Keratinocyte (primary cell): ENCODE data around the gene CDH18. TPM values are rescaled to one million over a fixed set of nuclear protein-coding genes. Genes with fewer than 3 reads are reported as not detected.

Experiments
- DNase-seq: peaks from one replicate; pipeline ENCODE4 v3.0.0-alpha.2; 2011; ENCODE audit warnings: low read depth, missing footprints, low spot score
- FAIRE-seq: peaks from 2 replicates; lab custom pipeline; 2011; peaks lifted over from hg19 to GRCh38; lab: Jason Lieb, UNC
- H2AFZ ChIP-seq: 2 replicates; pipeline ENCODE4 v1.6.0; 2012; ENCODE audit warnings: low read length, control low read depth, inconsistent platforms; ENCODE audit not compliant: control insufficient read depth
- H3K27ac ChIP-seq: 2 replicates; pipeline ENCODE4 v1.5.1; 2011; ENCODE audit warnings: low read length; ENCODE audit not compliant: control insufficient read depth, insufficient read depth
- H3K27me3 ChIP-seq: 3 replicates; pipeline ENCODE4 v1.6.0; 2011; ENCODE audit warnings: low read length; ENCODE audit not compliant: control insufficient read depth, insufficient read depth; ENCODE audit errors: extremely low read depth
- H3K36me3 ChIP-seq, 2 experiments: 2 replicates in 1 of 2; 3 replicates in 1 of 2; pipeline ENCODE4 v1.5.1; 2011; ENCODE audit warnings: low read length in 2 of 2, mild to moderate bottlenecking in 1 of 2; ENCODE audit not compliant: control insufficient read depth in 2 of 2, insufficient read depth in 2 of 2; ENCODE audit errors: extremely low read depth in 1 of 2
- H3K4me1 ChIP-seq: 3 replicates; pipeline ENCODE4 v1.5.1; 2011; ENCODE audit warnings: low read length; ENCODE audit not compliant: control insufficient read depth, insufficient read depth; ENCODE audit errors: extremely low read depth
- H3K4me2 ChIP-seq: 3 replicates; pipeline ENCODE4 v1.6.0; 2011; ENCODE audit warnings: low read depth, low read length; ENCODE audit not compliant: control insufficient read depth, insufficient read depth; ENCODE audit errors: extremely low read depth
- H3K4me3 ChIP-seq, 3 experiments: fragments of 200-600 bp in 1 of 3; sonication (generic) in 1 of 3; 2 replicates in 2 of 3; 3 replicates in 1 of 3; pipeline ENCODE4 v1.5.1; 2011 to 2016; ENCODE audit warnings: low read length in 3 of 3, mild to moderate bottlenecking in 3 of 3, control low read depth in 2 of 3, inconsistent platforms in 1 of 3, low read depth in 1 of 3, mixed read lengths in 1 of 3, mixed run types in 1 of 3, moderate library complexity in 1 of 3; ENCODE audit not compliant: control insufficient read depth in 2 of 3, insufficient read depth in 2 of 3; ENCODE audit errors: extremely low read depth in 1 of 3
- H3K79me2 ChIP-seq: 2 replicates; pipeline ENCODE4 v1.6.0; 2012; ENCODE audit warnings: low read length; ENCODE audit not compliant: control insufficient read depth, insufficient read depth
- H3K9ac ChIP-seq: 3 replicates; pipeline ENCODE4 v1.6.0; 2011; ENCODE audit warnings: low read length; ENCODE audit not compliant: control insufficient read depth, insufficient read depth; ENCODE audit errors: extremely low read depth
- H3K9me1 ChIP-seq: 3 replicates; pipeline ENCODE4 v1.6.0; 2011; ENCODE audit warnings: low read length; ENCODE audit not compliant: control insufficient read depth, insufficient read depth; ENCODE audit errors: extremely low read depth
- H3K9me3 ChIP-seq: 2 replicates; pipeline ENCODE4 v1.5.1; 2012; ENCODE audit warnings: low read depth, low read length; ENCODE audit not compliant: control insufficient read depth
- H4K20me1 ChIP-seq: 3 replicates; pipeline ENCODE4 v1.6.0; 2011; ENCODE audit warnings: low read length; ENCODE audit not compliant: control insufficient read depth, insufficient read depth; ENCODE audit errors: extremely low read depth
- CTCF ChIP-seq, 3 experiments: IDR thresholded peaks in 1 of 3; conservative IDR thresholded peaks in 1 of 3; optimal IDR thresholded peaks in 1 of 3; 2 replicates in 2 of 3; 3 replicates in 1 of 3; pipeline versions ENCODE3 to v1.5.1; 2011; ENCODE audit warnings: low read length in 3 of 3, mild to moderate bottlenecking in 3 of 3, moderate library complexity in 2 of 3, control low read depth in 1 of 3, inconsistent platforms in 1 of 3; ENCODE audit not compliant: insufficient read depth in 2 of 3; ENCODE audit errors: extremely low read depth in 1 of 3
- EZH2 ChIP-seq: IDR thresholded peaks from one replicate; pipeline ENCODE4 v1.6.1; 2012; ENCODE audit warnings: inconsistent platforms, mild to moderate bottlenecking, low read length, moderate library complexity
- dilution Hi-C: fragments of 300-500 bp; cut with MboI; formaldehyde crosslinking; loops from one replicate; pipeline ENCODE4 v1.7.0; 2020; ENCODE audit warnings: low sequenced_read_pairs; ENCODE audit not compliant: extremely low pct_ligation_motif_present
- polyA plus RNA-seq, 5 experiments: library from polyadenylated mRNA; depleted of rRNA in 3 of 5; stranded (reverse) in 3 of 5; stranded (forward) in 1 of 5; unstranded in 1 of 5; fragments of >200 nt; gene quantifications; 1 replicate in 1 of 5; 2 replicates in 3 of 5; 3 replicates in 1 of 5; pipeline versions ENCODE4 v1.2.1 to v1.2.3, GENCODE V29; 2011 to 2012; ENCODE audit warnings: missing spikeins in 2 of 5, low read depth in 1 of 5, low replicate concordance in 1 of 5

Gene CDH18
- polyA plus RNA-seq, 1 donor (not counting 4 experiments of a cell fraction or from before 2014, with no cell fraction given) = 0.41 TPM

DNA sequence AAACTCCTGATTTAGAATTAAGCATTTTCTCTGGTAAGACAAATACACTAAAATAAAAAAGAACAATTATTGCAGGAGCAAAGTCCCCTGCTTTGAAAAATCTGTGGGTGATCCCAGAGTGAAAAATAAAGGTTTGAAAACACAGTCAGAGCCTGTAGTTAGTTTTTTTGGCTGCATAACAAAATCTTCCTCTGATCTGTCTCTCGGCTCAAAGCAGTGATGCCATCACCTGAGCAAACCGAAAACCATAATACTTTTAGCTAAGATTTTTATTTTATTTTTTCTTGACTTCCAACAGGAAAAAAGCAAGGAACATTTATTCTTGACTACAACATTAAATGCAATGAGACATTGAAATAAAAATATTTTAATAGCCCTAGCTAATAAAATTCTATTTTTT is 1.2 kb downstream of the CDH18 start:
- peaks cover 5% of the 10 kb centered on the region for H3K4me1 ChIP-seq
- FAIRE-seq (no peak), DNase-seq (no peak)
- no peaks in the 10 kb centered on the region for H3K36me3 ChIP-seq
- no peak overlapping the region for H3K27ac ChIP-seq
- no peak overlapping the region for H2AFZ ChIP-seq
- TF ChIP-seq CTCF (optimal IDR thresholded peaks at IDR 0.05 in 1 of 3, IDR thresholded peaks at IDR 0.05 in 1 of 3, conservative IDR thresholded peaks at IDR 0.05 in 1 of 3; ENCODE audit: extremely low read depth in 1 of 3, insufficient read depth in 2 of 3, low read length in 3 of 3) (no peak), EZH2 (no peak)
- H4K20me1 ChIP-seq = no peaks in the 10 kb centered on the region
- dilution Hi-C loops = no loop called here
- H3K27me3 ChIP-seq = no peaks in the 10 kb centered on the region
- no peaks in the 10 kb centered on the region for H3K9me1 ChIP-seq
- H3K4me2 ChIP-seq = no peak overlapping the region
- no peaks in the 10 kb centered on the region for H3K9me3 ChIP-seq
- no peaks in the 10 kb centered on the region for H3K79me2 ChIP-seq
- H3K9ac ChIP-seq = no peak overlapping the region
- no peak overlapping the region for H3K4me3 ChIP-seq

- Histone ChIP-seq H3K79me2 (no peaks in the 10 kb centered on the region), H3K27me3 (no peaks in the 10 kb centered on the region), H3K4me1 (peaks cover 5% of the 10 kb centered on the region), H3K4me3 (no peak overlapping the region), H3K27ac (no peak overlapping the region), H3K4me2 (no peak overlapping the region), H3K36me3 (no peaks in the 10 kb centered on the region), H3K9me1 (no peaks in the 10 kb centered on the region), H4K20me1 (no peaks in the 10 kb centered on the region), H3K9ac (no peak overlapping the region), H3K9me3 (no peaks in the 10 kb centered on the region), H2AFZ (no peak overlapping the region)
- TF ChIP-seq CTCF (optimal IDR thresholded peaks at IDR 0.05 in 1 of 3, IDR thresholded peaks at IDR 0.05 in 1 of 3, conservative IDR thresholded peaks at IDR 0.05 in 1 of 3; ENCODE audit: extremely low read depth in 1 of 3, insufficient read depth in 2 of 3, low read length in 3 of 3) = no peak
- no peak for TF ChIP-seq EZH2
- FAIRE-seq (no peak), DNase-seq (no peak)
- dilution Hi-C loops = no loop called here
Measured at GRCh38 chr5:19986031-19986619, 1.9 kb downstream of the CDH18 start.
